ENCODE measurements around the gene PSAPL1.

Gene PSAPL1

DNA sequence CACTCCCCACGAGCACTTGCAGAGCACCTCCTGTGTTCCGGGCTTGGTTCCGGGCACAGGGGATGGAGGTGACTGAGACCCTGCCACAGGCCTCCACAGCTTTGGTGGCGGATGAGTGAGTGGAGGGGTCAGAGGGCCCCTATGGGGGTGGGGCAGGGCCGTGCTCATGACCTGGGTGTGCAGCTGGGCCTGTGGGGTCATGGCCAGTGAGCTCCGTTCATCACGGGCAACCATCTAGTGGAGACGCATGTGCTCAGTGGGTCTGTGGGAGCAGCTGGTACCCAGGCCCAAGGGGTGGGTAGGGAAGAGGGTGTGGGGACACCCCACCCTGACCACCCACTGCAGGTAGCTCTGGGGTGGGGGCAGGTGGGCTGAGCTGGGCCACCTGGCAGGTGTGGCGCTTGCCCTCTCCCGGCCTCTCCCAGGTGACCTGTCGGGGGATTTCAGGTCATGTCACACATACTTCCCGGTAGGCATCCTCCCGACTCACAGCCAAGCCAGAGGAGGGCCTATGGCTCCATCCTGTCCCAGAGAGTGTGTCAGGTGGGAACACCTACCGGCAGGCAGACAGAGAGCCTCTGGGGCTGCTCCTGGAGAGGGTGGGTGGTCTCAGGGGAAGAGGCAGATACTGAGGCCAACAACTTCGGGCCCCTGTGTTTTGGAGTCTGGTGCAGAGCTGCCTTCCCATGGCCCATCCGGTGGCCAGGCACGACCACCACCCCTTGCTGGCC is 3.6 kb downstream of the PSAPL1 start:
- H4K8ac ChIP-seq (ENCODE audit: low read length), result no peak overlapping the region
- H3K27me3 ChIP-seq (ENCODE audit: control insufficient read depth in 1 of 2, insufficient read depth in 1 of 2, low read length in 2 of 2), result peaks cover 0 to 7% of the 10 kb centered on the region in 2 experiments
- H2BK5ac ChIP-seq (ENCODE audit: low read depth, low read length, poor library complexity, severe bottlenecking), result no peak overlapping the region
- DNase-seq, result no peak
- H3K14ac ChIP-seq (ENCODE audit: low read length in 2 of 2), result no peak overlapping the region
- no peaks in the 10 kb centered on the region for H3K9me3 ChIP-seq (ENCODE audit: control insufficient read depth, low read length)
- H2BK12ac ChIP-seq (ENCODE audit: low read length in 2 of 2), result no peak overlapping the region
- H3K27ac ChIP-seq (ENCODE audit: low read length, poor library complexity, severe bottlenecking), result no peak overlapping the region
- H3K4me3 ChIP-seq (ENCODE audit: insufficient read depth in 1 of 2, low read depth in 1 of 2, low read length in 2 of 2), result no peak overlapping the region
- H3K4me1 ChIP-seq (ENCODE audit: control insufficient read depth, insufficient read depth, low read depth, low read length), result peaks cover 14% of the 10 kb centered on the region
- H3K9ac ChIP-seq (ENCODE audit: low read length), result no peak overlapping the region
- H2AK5ac ChIP-seq (ENCODE audit: low read length, severe bottlenecking), result no peak overlapping the region
- no peak overlapping the region for H3K23ac ChIP-seq (ENCODE audit: low read length in 2 of 2)
- no peak overlapping the region for H2AFZ ChIP-seq (ENCODE audit: low read depth, low read length)
- H3K18ac ChIP-seq (ENCODE audit: low read depth in 1 of 2, low read length in 2 of 2), result no peak overlapping the region
- no peaks in the 10 kb centered on the region for H3K79me1 ChIP-seq (replicated peaks; ENCODE audit: low read length, poor library complexity, severe bottlenecking)
- H3K4ac ChIP-seq (ENCODE audit: low read depth in 1 of 2, low read length in 2 of 2), result no peak overlapping the region
- no peak overlapping the region for H3K4me2 ChIP-seq (ENCODE audit: low read length, poor library complexity, severe bottlenecking)
- H4K91ac ChIP-seq (ENCODE audit: low read length), result no peak overlapping the region
- H3K36me3 ChIP-seq (ENCODE audit: control insufficient read depth in 1 of 2, insufficient read depth in 2 of 2, low read depth in 1 of 2, low read length in 2 of 2), result no peaks in the 10 kb centered on the region
- H2BK120ac ChIP-seq (ENCODE audit: low read depth, low read length), result no peak overlapping the region
- WGBS, result 84% methylated on average over 17 of the region's 17 CpGs
- no peak overlapping the region for H2BK15ac ChIP-seq (ENCODE audit: low read depth, poor library complexity, severe bottlenecking)

DNA sequence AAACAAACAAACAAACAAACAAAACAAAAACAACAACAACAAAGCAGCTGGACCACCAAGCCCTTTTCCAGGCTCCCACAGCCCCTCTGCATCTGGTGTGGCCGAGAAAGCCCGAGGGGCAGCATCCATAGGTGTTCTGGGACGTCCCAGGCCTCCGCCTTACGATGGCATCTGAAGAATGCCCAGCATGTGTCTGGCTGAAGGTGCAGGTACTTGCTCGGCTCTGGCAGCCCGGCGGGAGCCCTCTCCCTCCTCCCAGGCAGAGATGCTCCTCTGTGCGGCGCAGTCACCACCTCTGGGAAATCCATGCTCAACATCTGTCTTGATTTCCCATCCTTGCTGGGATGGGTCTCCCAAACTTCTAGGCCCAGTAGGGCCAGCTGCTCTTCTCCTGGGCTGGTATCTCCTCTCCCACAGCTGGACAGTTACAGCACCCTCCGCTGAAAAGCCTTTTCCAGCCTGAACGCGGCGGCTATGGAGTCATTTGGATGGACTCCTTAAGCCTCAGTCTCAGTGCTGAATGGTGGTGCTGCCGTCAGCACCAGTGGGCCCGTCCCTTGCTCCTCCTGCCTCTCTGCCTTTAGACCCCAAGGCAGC is 4.3 kb downstream of the PSAPL1 start:
- H2BK120ac ChIP-seq (ENCODE audit: low read depth, low read length), result no peak overlapping the region
- H4K8ac ChIP-seq (ENCODE audit: low read length), result no peak overlapping the region
- H3K27me3 ChIP-seq (ENCODE audit: control insufficient read depth in 1 of 2, insufficient read depth in 1 of 2, low read length in 2 of 2), result peaks cover 0 to 7% of the 10 kb centered on the region in 2 experiments
- H3K4me2 ChIP-seq (ENCODE audit: low read length, poor library complexity, severe bottlenecking), result no peak overlapping the region
- H3K23ac ChIP-seq (ENCODE audit: low read length in 2 of 2), result no peak overlapping the region
- no peak overlapping the region for H2AFZ ChIP-seq (ENCODE audit: low read depth, low read length)
- H3K4ac ChIP-seq (ENCODE audit: low read depth in 1 of 2, low read length in 2 of 2), result no peak overlapping the region
- no peak overlapping the region for H2BK15ac ChIP-seq (ENCODE audit: low read depth, poor library complexity, severe bottlenecking)
- DNase-seq, result no peak
- H3K9ac ChIP-seq (ENCODE audit: low read length), result no peak overlapping the region
- H3K4me1 ChIP-seq (ENCODE audit: control insufficient read depth, insufficient read depth, low read depth, low read length), result peaks cover 14% of the 10 kb centered on the region
- H3K27ac ChIP-seq (ENCODE audit: low read length, poor library complexity, severe bottlenecking), result no peak overlapping the region
- 70% methylated on average over 16 of the region's 16 CpGs for WGBS
- no peak overlapping the region for H3K18ac ChIP-seq (ENCODE audit: low read depth in 1 of 2, low read length in 2 of 2)
- no peak overlapping the region for H2BK12ac ChIP-seq (ENCODE audit: low read length in 2 of 2)
- no peaks in the 10 kb centered on the region for H3K79me1 ChIP-seq (replicated peaks; ENCODE audit: low read length, poor library complexity, severe bottlenecking)
- H2AK5ac ChIP-seq (ENCODE audit: low read length, severe bottlenecking), result no peak overlapping the region
- no peak overlapping the region for H2BK5ac ChIP-seq (ENCODE audit: low read depth, low read length, poor library complexity, severe bottlenecking)
- no peaks in the 10 kb centered on the region for H3K36me3 ChIP-seq (ENCODE audit: control insufficient read depth in 1 of 2, insufficient read depth in 2 of 2, low read depth in 1 of 2, low read length in 2 of 2)
- no peaks in the 10 kb centered on the region for H3K9me3 ChIP-seq (ENCODE audit: control insufficient read depth, low read length)
- no peak overlapping the region for H3K14ac ChIP-seq (ENCODE audit: low read length in 2 of 2)
- no peak overlapping the region for H4K91ac ChIP-seq (ENCODE audit: low read length)
- H3K4me3 ChIP-seq (ENCODE audit: insufficient read depth in 1 of 2, low read depth in 1 of 2, low read length in 2 of 2), result no peak overlapping the region

DNA sequence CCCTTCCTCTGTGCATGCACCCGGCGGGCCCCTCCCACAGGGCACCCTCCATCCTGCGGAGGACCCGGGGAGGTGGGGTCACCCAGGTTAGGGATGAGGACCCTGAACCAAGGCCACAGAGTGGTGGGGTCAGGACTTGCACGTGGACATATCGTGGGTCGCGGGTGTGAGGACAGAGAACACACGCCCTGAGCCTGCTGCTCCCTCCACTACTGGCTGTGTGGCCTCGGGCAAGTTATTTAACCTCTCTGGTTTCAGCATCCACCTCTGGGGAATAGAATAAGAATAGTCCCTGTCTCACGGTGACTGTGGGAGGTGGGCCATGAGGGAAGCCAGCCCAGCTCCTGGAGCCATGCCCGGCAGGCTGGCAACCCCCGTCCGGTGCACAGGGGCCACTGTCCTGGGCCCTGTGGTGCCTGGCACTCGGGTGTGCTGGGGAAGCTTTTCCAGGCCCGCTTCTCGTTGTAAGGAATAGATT is 5.1 kb downstream of the PSAPL1 start:
- no peaks in the 10 kb centered on the region for H3K9me3 ChIP-seq (ENCODE audit: control insufficient read depth, low read length)

DNA sequence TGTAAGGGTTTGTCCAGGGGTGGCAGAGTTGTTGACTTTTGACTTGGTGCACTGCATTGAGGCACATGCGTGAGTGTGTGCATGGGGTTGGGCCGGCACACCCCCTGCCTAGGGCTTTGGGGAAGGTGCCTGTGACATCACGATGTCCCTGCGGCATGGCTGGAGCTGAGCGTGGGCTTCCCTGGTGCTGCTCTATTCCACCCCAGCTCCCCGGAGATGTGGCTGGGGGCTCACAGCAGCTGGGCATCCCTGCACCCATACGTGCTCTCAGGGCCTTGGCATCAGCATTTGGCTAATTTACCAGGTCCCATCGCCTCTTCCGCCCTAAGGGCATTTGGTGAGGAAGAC is 5.7 kb downstream of the PSAPL1 start:
- Histone ChIP-seq H2AFZ (ENCODE audit: low read depth, low read length) (no peak overlapping the region), H3K18ac (ENCODE audit: low read depth in 1 of 2, low read length in 2 of 2) (no peak overlapping the region), H2BK5ac (ENCODE audit: low read depth, low read length, poor library complexity, severe bottlenecking) (no peak overlapping the region), H2BK120ac (ENCODE audit: low read depth, low read length) (no peak overlapping the region), H2BK12ac (ENCODE audit: low read length in 2 of 2) (no peak overlapping the region), H3K4me2 (ENCODE audit: low read length, poor library complexity, severe bottlenecking) (no peak overlapping the region), H3K4me3 (ENCODE audit: insufficient read depth in 1 of 2, low read depth in 1 of 2, low read length in 2 of 2) (no peak overlapping the region), H3K27me3 (ENCODE audit: control insufficient read depth in 1 of 2, insufficient read depth in 1 of 2, low read length in 2 of 2) (peaks cover 0 to 12% of the 10 kb centered on the region in 2 experiments), H3K4me1 (ENCODE audit: control insufficient read depth, insufficient read depth, low read depth, low read length) (peaks cover 5% of the 10 kb centered on the region), H3K9me3 (ENCODE audit: control insufficient read depth, low read length) (no peaks in the 10 kb centered on the region), H3K36me3 (ENCODE audit: control insufficient read depth in 1 of 2, insufficient read depth in 2 of 2, low read depth in 1 of 2, low read length in 2 of 2) (no peaks in the 10 kb centered on the region), H4K91ac (ENCODE audit: low read length) (peak overlapping the region; percentile 22), H3K9ac (ENCODE audit: low read length) (no peak overlapping the region), H3K4ac (ENCODE audit: low read depth in 1 of 2, low read length in 2 of 2) (no peak overlapping the region), H3K14ac (ENCODE audit: low read length in 2 of 2) (no peak overlapping the region), H3K27ac (ENCODE audit: low read length, poor library complexity, severe bottlenecking) (no peak overlapping the region), H3K23ac (ENCODE audit: low read length in 2 of 2) (no peak overlapping the region), H3K79me1 (replicated peaks; ENCODE audit: low read length, poor library complexity, severe bottlenecking) (no peaks in the 10 kb centered on the region), H4K8ac (ENCODE audit: low read length) (no peak overlapping the region), H2BK15ac (ENCODE audit: low read depth, poor library complexity, severe bottlenecking) (no peak overlapping the region), H2AK5ac (ENCODE audit: low read length, severe bottlenecking) (no peak overlapping the region)
- DNase-seq, result no peak
- 88% methylated on average over 9 of the region's 9 CpGs for WGBS

More for the DNA sequence above, 5.1 kb downstream of the PSAPL1 start:
- Histone ChIP-seq H3K27ac (ENCODE audit: low read length, poor library complexity, severe bottlenecking) (no peak overlapping the region), H3K4ac (ENCODE audit: low read depth in 1 of 2, low read length in 2 of 2) (no peak overlapping the region), H2AK5ac (ENCODE audit: low read length, severe bottlenecking) (no peak overlapping the region), H3K4me3 (ENCODE audit: insufficient read depth in 1 of 2, low read depth in 1 of 2, low read length in 2 of 2) (no peak overlapping the region), H2AFZ (ENCODE audit: low read depth, low read length) (no peak overlapping the region), H3K4me1 (ENCODE audit: control insufficient read depth, insufficient read depth, low read depth, low read length) (peaks cover 7% of the 10 kb centered on the region), H3K23ac (ENCODE audit: low read length in 2 of 2) (no peak overlapping the region), H2BK12ac (ENCODE audit: low read length in 2 of 2) (no peak overlapping the region), H3K36me3 (ENCODE audit: control insufficient read depth in 1 of 2, insufficient read depth in 2 of 2, low read depth in 1 of 2, low read length in 2 of 2) (no peaks in the 10 kb centered on the region), H2BK15ac (ENCODE audit: low read depth, poor library complexity, severe bottlenecking) (peak overlapping the region; percentile 55), H3K14ac (ENCODE audit: low read length in 2 of 2) (no peak overlapping the region), H4K91ac (ENCODE audit: low read length) (no peak overlapping the region), H3K27me3 (ENCODE audit: control insufficient read depth in 1 of 2, insufficient read depth in 1 of 2, low read length in 2 of 2) (peaks cover 0 to 7% of the 10 kb centered on the region in 2 experiments), H3K79me1 (replicated peaks; ENCODE audit: low read length, poor library complexity, severe bottlenecking) (no peaks in the 10 kb centered on the region), H2BK5ac (ENCODE audit: low read depth, low read length, poor library complexity, severe bottlenecking) (no peak overlapping the region), H2BK120ac (ENCODE audit: low read depth, low read length) (no peak overlapping the region), H3K4me2 (ENCODE audit: low read length, poor library complexity, severe bottlenecking) (no peak overlapping the region), H3K18ac (ENCODE audit: low read depth in 1 of 2, low read length in 2 of 2) (no peak overlapping the region), H3K9ac (ENCODE audit: low read length) (no peak overlapping the region), H4K8ac (ENCODE audit: low read length) (no peak overlapping the region)
- DNase-seq, result no peak
- 71% methylated on average over 17 of the region's 17 CpGs for WGBS

Data from mesenchymal stem cell (in vitro differentiated cells and primary cell).